ENCODE measurements around the gene TAS1R1. TPM values are rescaled to one million over a fixed set of nuclear protein-coding genes. Genes with fewer than 3 reads are reported as not detected.

TAS1R1 gene
- total RNA-seq, 2 experiments from 2014 or later, result not detected

GRCh38 chr1:6511561-6512244, 43.4 kb upstream of the TAS1R1 start:
- ChIA-PET CTCF (interaction anchor here (0.6 to 1.3 kb wide), 2 partner anchors 43 to 373 kb away, joined by 3 read pairs; partner anchors contain the start of gene NOL9), POLR2A (no interaction called here)
- H3K36me3 Mint-ChIP-seq (ENCODE audit: low read depth), result no peaks in the 10 kb centered on the region
- no peaks in the 10 kb centered on the region for H3K27me3 Mint-ChIP-seq
- H3K4me1 Mint-ChIP-seq, result no peaks in the 10 kb centered on the region
- no peak overlapping the region for H3K4me3 Mint-ChIP-seq
- H3K27ac Mint-ChIP-seq, result no peak overlapping the region
- DNase-seq, result no peak
- H3K9me3 Mint-ChIP-seq, result no peaks in the 10 kb centered on the region

- Mint-ChIP-seq H3K4me3 (no peak overlapping the region), H3K9me3 (no peaks in the 10 kb centered on the region), H3K27ac (no peak overlapping the region), H3K4me1 (no peaks in the 10 kb centered on the region), H3K27me3 (no peaks in the 10 kb centered on the region), H3K36me3 (ENCODE audit: low read depth) (no peaks in the 10 kb centered on the region)
- ChIA-PET POLR2A (no interaction called here), CTCF (interaction anchor here (1.3 kb wide), 1 partner anchor 42 kb away, joined by 3 read pairs; the partner anchor contains the start of gene NOL9)
- no peak for DNase-seq
These were observed 42.7 kb upstream of the TAS1R1 start for GRCh38 chr1:6512245-6512907.

- Mint-ChIP-seq H3K9me3 (no peaks in the 10 kb centered on the region), H3K27ac (no peak overlapping the region), H3K4me1 (no peaks in the 10 kb centered on the region), H3K27me3 (no peaks in the 10 kb centered on the region), H3K4me3 (no peak overlapping the region), H3K36me3 (ENCODE audit: low read depth) (no peaks in the 10 kb centered on the region)
- no peak for DNase-seq
- ChIA-PET CTCF (interaction anchor here (0.6 to 1.3 kb wide), 2 partner anchors 42 to 658 kb away, joined by 3 read pairs; partner anchors contain the start of gene NOL9), POLR2A (no interaction called here)
These were observed 42.2 kb upstream of the TAS1R1 start for GRCh38 chr1:6512908-6513280.

DNA sequence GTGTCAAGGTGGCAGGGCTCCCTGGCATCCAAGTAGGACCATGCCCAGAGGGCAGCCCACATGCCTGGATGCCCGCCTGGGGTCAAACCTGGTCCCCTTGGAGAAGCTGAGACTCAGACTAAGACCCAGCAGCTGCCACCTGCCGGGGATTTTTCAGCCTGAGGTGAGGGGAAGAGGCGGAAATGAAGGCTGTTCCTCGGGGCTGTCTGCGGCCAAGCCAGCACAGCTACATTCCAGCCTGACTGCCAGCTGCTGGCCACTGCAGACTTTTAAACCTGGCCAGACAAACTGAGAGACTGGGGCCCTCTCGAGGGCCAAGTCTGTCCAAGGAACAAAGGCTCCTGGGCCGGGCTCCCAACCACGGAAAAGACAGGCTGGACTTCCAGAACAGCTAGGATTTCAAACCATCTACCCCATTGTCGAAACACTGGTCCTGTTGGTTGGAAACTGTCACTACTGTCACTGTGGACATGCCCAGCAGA, 41.7 kb upstream of the TAS1R1 start:
- no peaks in the 10 kb centered on the region for H3K4me1 Mint-ChIP-seq
- H3K4me3 Mint-ChIP-seq, result no peak overlapping the region
- DNase-seq, result no peak
- no peaks in the 10 kb centered on the region for H3K9me3 Mint-ChIP-seq
- no peak overlapping the region for H3K27ac Mint-ChIP-seq
- H3K27me3 Mint-ChIP-seq, result no peaks in the 10 kb centered on the region
- no peaks in the 10 kb centered on the region for H3K36me3 Mint-ChIP-seq (ENCODE audit: low read depth)
- CTCF ChIA-PET, result interaction anchor here (0.6 to 1.0 kb wide), 2 partner anchors 9 to 658 kb away, joined by 3 read pairs; no protein-coding TSS in a partner anchor
- POLR2A ChIA-PET, result no interaction called here

GRCh38 chr1:6515771-6516170, 39.3 kb upstream of the TAS1R1 start:
- DNase-seq, result no peak
- Mint-ChIP-seq H3K4me3 (no peak overlapping the region), H3K36me3 (ENCODE audit: low read depth) (no peaks in the 10 kb centered on the region), H3K9me3 (no peaks in the 10 kb centered on the region), H3K4me1 (no peaks in the 10 kb centered on the region), H3K27me3 (no peaks in the 10 kb centered on the region), H3K27ac (no peak overlapping the region)
- CTCF ChIA-PET, result no interaction called here
- POLR2A ChIA-PET, result no interaction called here

GRCh38 chr1:6517435-6517851, 37.7 kb upstream of the TAS1R1 start:
- H3K27ac Mint-ChIP-seq, result no peak overlapping the region
- no peaks in the 10 kb centered on the region for H3K4me1 Mint-ChIP-seq
- no peak overlapping the region for H3K4me3 Mint-ChIP-seq
- POLR2A ChIA-PET, result no interaction called here
- no peaks in the 10 kb centered on the region for H3K36me3 Mint-ChIP-seq (ENCODE audit: low read depth)
- no peaks in the 10 kb centered on the region for H3K9me3 Mint-ChIP-seq
- no peak for DNase-seq
- H3K27me3 Mint-ChIP-seq, result no peaks in the 10 kb centered on the region
- CTCF ChIA-PET, result no interaction called here

DNA sequence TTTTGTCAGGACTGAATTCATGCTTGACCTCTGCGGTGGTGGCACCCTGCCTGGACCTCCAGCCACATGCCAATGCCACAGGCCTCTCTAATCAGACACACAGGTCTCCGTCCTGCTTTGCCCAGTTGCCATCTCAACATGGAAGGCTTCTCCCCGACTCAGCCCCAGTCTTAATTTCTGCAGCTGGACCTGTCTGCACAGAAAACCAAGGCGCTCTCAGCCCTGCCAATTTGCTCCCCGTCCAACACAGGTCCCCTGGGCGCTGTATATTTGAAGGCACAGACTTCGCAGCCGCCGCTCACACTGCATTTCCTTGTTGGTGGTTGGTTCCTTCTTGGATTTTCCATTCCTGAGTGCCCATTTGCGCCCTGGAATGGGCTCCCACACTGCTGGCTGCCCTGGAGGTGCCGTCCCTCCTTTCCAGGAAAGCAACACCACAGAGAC, 35.6 kb upstream of the TAS1R1 start:
- no peaks in the 10 kb centered on the region for H3K4me1 Mint-ChIP-seq
- no peaks in the 10 kb centered on the region for H3K9me3 Mint-ChIP-seq
- CTCF ChIA-PET, result no interaction called here
- H3K27me3 Mint-ChIP-seq, result no peaks in the 10 kb centered on the region
- POLR2A ChIA-PET, result no interaction called here
- DNase-seq, result no peak
- no peak overlapping the region for H3K27ac Mint-ChIP-seq
- no peak overlapping the region for H3K4me3 Mint-ChIP-seq
- H3K36me3 Mint-ChIP-seq (ENCODE audit: low read depth), result no peaks in the 10 kb centered on the region

DNA sequence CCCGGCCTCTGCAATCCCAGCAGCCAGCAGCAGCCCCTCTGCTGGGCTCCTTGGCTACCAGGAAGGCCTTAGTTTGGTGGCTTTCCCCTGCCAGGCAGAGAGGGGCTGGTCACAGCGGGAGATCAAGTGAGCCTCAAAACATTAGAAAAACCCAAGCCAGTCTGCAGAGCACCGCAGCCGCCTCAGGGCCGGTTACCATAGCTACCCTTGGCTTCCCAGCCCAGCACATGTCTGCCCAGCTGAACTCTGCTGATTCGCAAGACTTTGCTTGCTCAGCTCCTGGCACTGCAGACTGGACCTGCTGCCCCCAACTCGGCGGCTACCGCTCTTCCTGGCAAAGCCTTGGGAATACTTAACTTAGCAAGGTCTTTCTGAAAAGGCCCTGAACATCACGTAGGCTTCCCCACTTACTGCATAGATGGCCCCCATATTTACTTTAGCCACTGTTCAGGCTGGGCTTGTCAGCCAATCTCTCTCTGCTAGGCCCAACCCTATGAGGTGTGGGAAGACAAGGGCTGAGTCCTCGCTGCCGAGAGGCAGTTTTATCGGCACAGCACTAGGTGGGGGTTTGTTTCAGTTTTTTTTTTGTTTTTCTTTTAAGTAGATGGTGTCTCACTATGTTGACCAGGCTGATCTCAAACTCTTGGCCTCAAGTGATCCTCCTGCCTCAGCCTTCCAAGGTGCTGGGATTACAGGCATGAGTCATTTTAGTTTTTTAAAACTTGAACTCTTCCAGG, 35.0 kb upstream of the TAS1R1 start:
- no peaks in the 10 kb centered on the region for H3K27me3 Mint-ChIP-seq
- CTCF ChIA-PET, result no interaction called here
- DNase-seq, result no peak
- no peak overlapping the region for H3K4me3 Mint-ChIP-seq
- H3K36me3 Mint-ChIP-seq (ENCODE audit: low read depth), result peaks cover 1% of the 10 kb centered on the region
- H3K4me1 Mint-ChIP-seq, result no peaks in the 10 kb centered on the region
- no peaks in the 10 kb centered on the region for H3K9me3 Mint-ChIP-seq
- no peak overlapping the region for H3K27ac Mint-ChIP-seq
- POLR2A ChIA-PET, result no interaction called here

DNA sequence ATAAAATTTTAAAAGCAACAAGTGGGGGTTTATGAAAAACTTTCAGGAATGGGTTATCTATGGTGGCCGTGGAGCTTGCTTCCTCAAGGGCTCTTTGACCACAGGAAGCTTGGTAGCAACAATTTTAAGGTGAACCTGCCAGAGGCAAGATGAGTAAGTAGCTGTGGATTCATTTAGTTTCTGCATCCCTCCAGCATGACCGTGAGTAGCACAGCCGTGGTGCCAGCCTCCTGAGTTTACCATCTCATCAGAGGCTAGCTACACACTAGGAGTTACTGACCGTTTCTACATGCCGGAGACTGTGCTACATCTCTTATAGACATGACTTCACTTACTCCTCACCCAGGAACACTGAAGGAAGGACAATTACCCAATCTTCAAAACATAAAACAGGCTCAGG, 33.6 kb upstream of the TAS1R1 start:
- Mint-ChIP-seq H3K27ac (peak overlapping the region; percentile 34), H3K9me3 (no peaks in the 10 kb centered on the region), H3K4me1 (no peaks in the 10 kb centered on the region), H3K36me3 (ENCODE audit: low read depth) (peaks cover 13% of the 10 kb centered on the region), H3K27me3 (no peaks in the 10 kb centered on the region), H3K4me3 (no peak overlapping the region)
- ChIA-PET POLR2A (no interaction called here), CTCF (interaction anchor here (0.7 to 2.3 kb wide), 2 partner anchors 23 to 32 kb away, joined by 3 to 9 read pairs; partner anchors contain the start of genes NOL9 and TAS1R1)
- no peak for DNase-seq

- ChIA-PET CTCF (interaction anchor here (0.7 to 1.4 kb wide), 5 partner anchors 13 to 55 kb away, joined by 3 to 4 read pairs (median 3); no protein-coding TSS in a partner anchor), POLR2A (no interaction called here)
- Mint-ChIP-seq H3K4me3 (no peak overlapping the region), H3K27ac (no peak overlapping the region), H3K9me3 (no peaks in the 10 kb centered on the region), H3K4me1 (no peaks in the 10 kb centered on the region), H3K27me3 (no peaks in the 10 kb centered on the region), H3K36me3 (ENCODE audit: low read depth) (peaks cover 22% of the 10 kb centered on the region)
- no peak for DNase-seq
These were observed 31.5 kb upstream of the TAS1R1 start for GRCh38 chr1:6523566-6523965.

- POLR2A ChIA-PET, result interaction anchor here (0.6 to 0.7 kb wide), 2 partner anchors 10 to 258 kb away, joined by 4 read pairs; no protein-coding TSS in a partner anchor
- CTCF ChIA-PET, result interaction anchor here (1.4 kb wide), 1 partner anchor 28 kb away, joined by 6 read pairs; the partner anchor contains the start of gene NOL9
- no peaks in the 10 kb centered on the region for H3K4me1 Mint-ChIP-seq
- H3K9me3 Mint-ChIP-seq, result no peaks in the 10 kb centered on the region
- DNase-seq, result no peak
- peaks cover 24% of the 10 kb centered on the region for H3K36me3 Mint-ChIP-seq (ENCODE audit: low read depth)
- no peak overlapping the region for H3K4me3 Mint-ChIP-seq
- H3K27ac Mint-ChIP-seq, result no peak overlapping the region
- no peaks in the 10 kb centered on the region for H3K27me3 Mint-ChIP-seq
These were observed 28.8 kb upstream of the TAS1R1 start for GRCh38 chr1:6526316-6526715.

- Mint-ChIP-seq H3K27ac (no peak overlapping the region), H3K4me3 (no peak overlapping the region), H3K4me1 (no peaks in the 10 kb centered on the region), H3K27me3 (no peaks in the 10 kb centered on the region), H3K9me3 (no peaks in the 10 kb centered on the region), H3K36me3 (ENCODE audit: low read depth) (peaks cover 43% of the 10 kb centered on the region)
- DNase-seq, result no peak
- ChIA-PET CTCF (interaction anchor here (1.4 to 2.0 kb wide), 2 partner anchors 26 to 38 kb away, joined by 4 read pairs; partner anchors contain the start of genes NOL9 and TAS1R1), POLR2A (no interaction called here)
These were observed 26.6 kb upstream of the TAS1R1 start for GRCh38 chr1:6528492-6528891.
